H1 (cell line): ENCODE results near the gene NRSN1. TPM values are rescaled to one million over a fixed set of nuclear protein-coding genes. Genes with fewer than 3 reads are reported as not detected.

Experiments
- CTCF ChIA-PET: fragments of 300-600 bp; sonication (Branson Sonifier 250); formaldehyde crosslinking; loops from one replicate; lab custom pipeline; 2021; ENCODE audit not compliant: partially characterized antibody; lab: Charles Lee
- POLR2A ChIA-PET: fragments of 300-600 bp; sonication (Branson Sonifier 250); formaldehyde crosslinking; loops from one replicate; lab custom pipeline; 2021; ENCODE audit warnings: inconsistent platforms; ENCODE audit not compliant: partially characterized antibody; lab: Charles Lee
- DNase-seq, 2 experiments: peaks; one replicate each; pipeline versions ENCODE4 v3.0.0 to v3.0.0-alpha.2; 2010 to 2022; ENCODE audit warnings: low spot score in 2 of 2, low read depth in 1 of 2, mixed read lengths in 1 of 2
- FAIRE-seq: peaks from 2 replicates; lab custom pipeline; 2011; peaks lifted over from hg19 to GRCh38; lab: Jason Lieb, UNC
- H2AFZ ChIP-seq: 2 replicates; pipeline ENCODE4 v1.8.1; 2012; ENCODE audit warnings: low read length, inconsistent platforms
- H2AK5ac ChIP-seq: 2 replicates; pipeline ENCODE4 v1.6.1; 2013; ENCODE audit warnings: low read depth, low read length
- H2BK120ac ChIP-seq: replicated peaks from 2 replicates; pipeline ENCODE3; 2013; ENCODE audit warnings: low read depth, low read length, inconsistent platforms
- H2BK12ac ChIP-seq: 2 replicates; pipeline ENCODE4 v1.6.1; 2013; ENCODE audit warnings: low read depth, low read length
- H2BK15ac ChIP-seq: 2 replicates; pipeline ENCODE4 v1.6.1; 2013; ENCODE audit warnings: low read length
- H2BK20ac ChIP-seq: 2 replicates; pipeline ENCODE4 v1.6.1; 2013; ENCODE audit warnings: low read length
- H2BK5ac ChIP-seq: 2 replicates; pipeline ENCODE4 v1.6.1; 2013; ENCODE audit warnings: low read depth, low read length
- H3K14ac ChIP-seq: 2 replicates; pipeline ENCODE4 v1.6.1; 2013; ENCODE audit warnings: inconsistent platforms; ENCODE audit not compliant: insufficient read length
- H3K18ac ChIP-seq: 2 replicates; pipeline ENCODE4 v1.6.1; 2013; ENCODE audit warnings: low read length; ENCODE audit errors: extremely low read depth
- H3K23ac ChIP-seq: 2 replicates; pipeline ENCODE4 v1.6.1; 2013; ENCODE audit warnings: inconsistent platforms; ENCODE audit not compliant: insufficient read length
- H3K23me2 ChIP-seq: 2 replicates; pipeline ENCODE4 v1.6.1; 2013; ENCODE audit warnings: low read depth, low read length
- H3K27ac ChIP-seq: 2 replicates; pipeline ENCODE4 v1.6.1; 2011; ENCODE audit warnings: low read depth, low read length, inconsistent platforms
- H3K27me3 ChIP-seq, 4 experiments: replicated peaks in 1 of 4; 1 replicate in 1 of 4; 2 replicates in 3 of 4; pipeline versions ENCODE4 v1.6.1 to v1.8.1; 2011 to 2013; ENCODE audit warnings: low read length in 3 of 4, mild to moderate bottlenecking in 3 of 4, inconsistent platforms in 2 of 4, mixed read lengths in 2 of 4, moderate library complexity in 1 of 4; ENCODE audit not compliant: control insufficient read depth in 3 of 4, insufficient read depth in 3 of 4; ENCODE audit errors: extremely low read depth in 1 of 4
- H3K36me3 ChIP-seq, 4 experiments: 2 replicates each; pipeline versions ENCODE4 v1.6.1 to v1.8.1; 2011 to 2013; ENCODE audit warnings: mild to moderate bottlenecking in 4 of 4, low read length in 3 of 4, moderate library complexity in 2 of 4, control low read depth in 1 of 4, inconsistent platforms in 1 of 4; ENCODE audit not compliant: insufficient read depth in 4 of 4, control insufficient read depth in 2 of 4
- H3K4ac ChIP-seq: replicated peaks from 2 replicates; pipeline ENCODE3; 2013; ENCODE audit warnings: low read length, low read depth, mixed read lengths, inconsistent platforms; ENCODE audit not compliant: insufficient read length
- H3K4me1 ChIP-seq, 4 experiments: replicated peaks in 1 of 4; 1 replicate in 1 of 4; 2 replicates in 3 of 4; pipeline versions ENCODE4 v1.6.1 to v1.8.1; 2011 to 2013; ENCODE audit warnings: low read length in 3 of 4, inconsistent platforms in 2 of 4, mixed read lengths in 1 of 4; ENCODE audit not compliant: insufficient read depth in 4 of 4, control insufficient read depth in 3 of 4
- H3K4me2 ChIP-seq, 2 experiments: 2 replicates each; pipeline versions ENCODE4 v1.6.1 to v1.8.1; 2011 to 2013; ENCODE audit warnings: low read depth in 2 of 2, low read length in 2 of 2, control low read depth in 1 of 2, inconsistent platforms in 1 of 2, mild to moderate bottlenecking in 1 of 2; ENCODE audit not compliant: insufficient read depth in 1 of 2
- H3K4me3 ChIP-seq, 4 experiments: fragments of 200-600, 300-600 bp in 1 of 4; sonication (generic), shearing (Covaris generic), sonication (Bioruptor Twin) in 1 of 4; 2 replicates each; pipeline versions ENCODE4 v1.5.1 to v1.8.1; 2011 to 2016; ENCODE audit warnings: low read length in 4 of 4, low read depth in 3 of 4, control low read depth in 2 of 4, inconsistent platforms in 2 of 4, mild to moderate bottlenecking in 2 of 4, mixed read lengths in 1 of 4, moderate library complexity in 1 of 4; ENCODE audit not compliant: insufficient read depth in 2 of 4; ENCODE audit errors: extremely low read depth in 1 of 4
- H3K56ac ChIP-seq: replicated peaks from 2 replicates; pipeline ENCODE3; 2013; ENCODE audit warnings: low read depth, mild to moderate bottlenecking, mixed read lengths, low read length, inconsistent platforms; ENCODE audit not compliant: insufficient read length
- H3K79me1 ChIP-seq: 2 replicates; pipeline ENCODE4 v1.6.1; 2013; ENCODE audit warnings: low read depth, low read length, control low read depth
- H3K79me2 ChIP-seq, 2 experiments: 2 replicates each; pipeline versions ENCODE4 v1.6.1 to v1.8.1; 2012 to 2013; ENCODE audit warnings: low read length in 2 of 2, mild to moderate bottlenecking in 2 of 2, inconsistent platforms in 1 of 2; ENCODE audit not compliant: insufficient read depth in 2 of 2, control insufficient read depth in 1 of 2
- H3K9ac ChIP-seq, 4 experiments: replicated peaks in 1 of 4; 1 replicate in 1 of 4; 2 replicates in 3 of 4; pipeline versions ENCODE4 v1.6.1 to v1.8.1; 2011 to 2013; ENCODE audit warnings: low read depth in 3 of 4, low read length in 3 of 4, control low read depth in 2 of 4, mild to moderate bottlenecking in 2 of 4, moderate library complexity in 2 of 4, inconsistent platforms in 1 of 4; ENCODE audit errors: extremely low read depth in 1 of 4
- H3K9me3 ChIP-seq, 2 experiments: 2 replicates each; pipeline versions ENCODE4 v1.6.1 to v1.8.1; 2012 to 2013; ENCODE audit warnings: mild to moderate bottlenecking in 2 of 2, moderate library complexity in 2 of 2, control low read depth in 1 of 2, inconsistent platforms in 1 of 2, low read depth in 1 of 2, low read length in 1 of 2, mixed read lengths in 1 of 2; ENCODE audit not compliant: insufficient read depth in 2 of 2
- H4K20me1 ChIP-seq, 2 experiments: replicated peaks in 1 of 2; 2 replicates each; pipeline versions ENCODE3 to v1.8.1; 2011 to 2013; ENCODE audit warnings: inconsistent platforms in 2 of 2, low read length in 2 of 2, mild to moderate bottlenecking in 1 of 2; ENCODE audit not compliant: insufficient read depth in 2 of 2, control insufficient read depth in 1 of 2
- H4K5ac ChIP-seq: 2 replicates; pipeline ENCODE4 v1.6.1; 2013; ENCODE audit warnings: low read length, low read depth, mixed read lengths, inconsistent platforms; ENCODE audit not compliant: insufficient read length
- H4K8ac ChIP-seq: 2 replicates; pipeline ENCODE4 v1.8.0; 2013; ENCODE audit warnings: mild to moderate bottlenecking, moderate library complexity, low read length, inconsistent platforms; ENCODE audit not compliant: insufficient read depth; ENCODE audit errors: extremely low read depth
- H4K91ac ChIP-seq: replicated peaks from 2 replicates; pipeline ENCODE3; 2013; ENCODE audit warnings: low read length, mixed read lengths, inconsistent platforms; ENCODE audit not compliant: insufficient read length
- EP300 ChIP-seq, 2 experiments: IDR thresholded peaks; 1 replicate in 1 of 2; 2 replicates in 1 of 2; pipeline ENCODE4 v1.6.1; 2011 to 2012; ENCODE audit warnings: low read depth in 2 of 2, low read length in 2 of 2, mild to moderate bottlenecking in 2 of 2, borderline replicate concordance in 1 of 2, inconsistent platforms in 1 of 2, moderate library complexity in 1 of 2
- KDM5A ChIP-seq: fragments of 200-600 bp; IDR thresholded peaks from 2 replicates; pipeline ENCODE4 v1.7.1; 2012; ENCODE audit warnings: mild to moderate bottlenecking, low read length, inconsistent platforms, mixed read lengths
- PHF8 ChIP-seq: fragments of 200-600 bp; sonication (generic); conservative IDR thresholded peaks from 2 replicates; pipeline ENCODE4 v1.7.1; 2012; ENCODE audit warnings: low read depth, mild to moderate bottlenecking, inconsistent platforms, low read length, moderate library complexity
- SIX5 ChIP-seq: IDR thresholded peaks from 2 replicates; pipeline ENCODE4 v1.6.1; 2011; ENCODE audit warnings: mild to moderate bottlenecking, low read depth, low read length
- SRF ChIP-seq: IDR thresholded peaks from 2 replicates; pipeline ENCODE4 v1.6.1; 2011; ENCODE audit warnings: mild to moderate bottlenecking, low read depth, low read length, moderate library complexity
- TCF12 ChIP-seq: IDR thresholded peaks from 2 replicates; pipeline ENCODE4 v1.6.1; 2011; ENCODE audit warnings: low read depth, mild to moderate bottlenecking, low read length
- WGBS, 2 experiments: shearing (Covaris generic) in 1 of 2; methylation state at CpG; one replicate each; pipeline versions ENCODE4 v1.1.6 to v1.1.7; 2013 to 2015; ENCODE audit warnings: low lambda C conversion rate in 2 of 2, mixed read lengths in 2 of 2, inconsistent platforms in 1 of 2, low coverage in 1 of 2, missing lambda C conversion rate in 1 of 2; ENCODE audit not compliant: insufficient replicate concordance in 2 of 2, insufficient coverage in 1 of 2, insufficient read length in 1 of 2; ENCODE audit errors: extremely low coverage in 1 of 2, missing lambda C conversion rate in 1 of 2; 5-methylcytosine and 5-hydroxymethylcytosine counted together
- polyA plus RNA-seq, 7 experiments: library from polyadenylated mRNA; depleted of rRNA in 3 of 7; stranded (reverse) in 5 of 7; unstranded in 2 of 7; fragments of >200 nt in 5 of 7; fragments of 200-250 nt in 2 of 7; gene quantifications; 1 replicate in 5 of 7; 2 replicates in 1 of 7; 4 replicates in 1 of 7; pipeline versions ENCODE4 v1.2.1 to v1.2.3, GENCODE V29; 2011 to 2013; ENCODE audit warnings: missing spikeins in 2 of 7, mixed read lengths in 2 of 7
- total RNA-seq: library from RNA; stranded (reverse); fragmentation: NEBNext Ultra II Directional; extraction: Animal tissue kit (Norgen Biotek cat#: 25700); gene quantifications from 2 replicates; pipeline ENCODE4 v1.2.1, GENCODE V29; 2021

NRSN1 gene
- total and polyA plus RNA-seq, 2 of the 8 experiments (the other 6 are each of a cell fraction or from before 2014, with no cell fraction given) = 0.15 to 0.78 TPM

DNA sequence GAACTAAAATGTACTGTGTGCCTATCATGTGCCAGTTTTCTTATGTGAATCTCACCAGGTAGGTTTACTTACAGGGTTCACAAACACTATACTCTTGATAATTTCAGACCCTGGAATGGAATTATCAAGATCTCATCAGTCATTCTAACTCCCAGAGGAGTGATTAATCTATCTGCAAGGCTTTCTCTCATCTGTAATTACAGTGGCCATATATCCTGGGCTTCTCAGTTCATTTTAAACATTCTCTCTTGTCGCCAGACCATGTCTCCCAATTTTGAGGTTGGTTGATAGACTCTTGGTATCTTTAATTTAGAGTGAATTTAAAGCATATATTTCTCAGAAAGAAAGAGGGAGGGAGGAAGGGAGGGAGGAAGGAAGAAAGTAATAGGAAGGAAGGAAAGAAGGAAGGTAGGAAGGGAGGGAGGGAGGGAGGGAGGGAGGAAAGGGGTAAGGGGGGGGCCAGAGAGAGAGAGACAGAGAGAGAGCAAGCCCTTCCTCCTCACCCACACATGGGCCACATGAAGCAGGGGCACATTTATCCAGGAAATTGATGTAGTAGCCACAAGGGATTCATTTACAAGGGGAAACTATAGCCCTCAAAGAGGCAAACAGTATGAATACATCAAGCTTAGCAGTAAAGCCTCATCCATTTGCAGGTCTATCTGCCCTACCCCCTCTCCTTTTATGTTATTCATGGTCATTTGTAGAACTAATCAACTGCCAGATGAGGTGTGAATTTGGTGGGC lies 25.8 kb upstream of the NRSN1 start:
- Histone ChIP-seq H3K4me1 (no peaks in the 10 kb centered on the region), H3K18ac (no peak overlapping the region), H3K79me2 (no peaks in the 10 kb centered on the region), H2BK5ac (no peak overlapping the region), H2AFZ (no peak overlapping the region), H4K5ac (no peak overlapping the region), H2AK5ac (no peak overlapping the region), H2BK20ac (no peak overlapping the region), H3K79me1 (no peaks in the 10 kb centered on the region), H3K4me3 (no peak overlapping the region), H3K27me3 (no peaks in the 10 kb centered on the region), H3K4me2 (no peak overlapping the region), H2BK120ac (no peak overlapping the region), H3K9ac (no peak overlapping the region), H3K9me3 (no peaks in the 10 kb centered on the region), H3K27ac (no peak overlapping the region), H4K8ac (no peak overlapping the region), H2BK15ac (no peak overlapping the region), H3K23ac (no peak overlapping the region), H3K23me2 (no peaks in the 10 kb centered on the region), H2BK12ac (no peak overlapping the region), H3K56ac (no peak overlapping the region), H4K91ac (no peak overlapping the region), H3K36me3 (no peaks in the 10 kb centered on the region), H4K20me1 (no peaks in the 10 kb centered on the region), H3K14ac (no peak overlapping the region), H3K4ac (no peak overlapping the region)
- FAIRE-seq (no peak), DNase-seq (no peak)
- ChIA-PET CTCF (no interaction called here), POLR2A (no interaction called here)
- WGBS, 2 experiments = 50% methylated on average over 1 of the region's 1 CpG; no CpG with 5 or more reads in 1 of the 2 experiments
- no peak for TF ChIP-seq KDM5A
- no peak for TF ChIP-seq PHF8
- TF ChIP-seq SRF = no peak
- no peak for TF ChIP-seq TCF12
- TF ChIP-seq EP300 (IDR thresholded peaks at IDR 0.05; ENCODE audit: borderline replicate concordance in 1 of 2, low read depth in 2 of 2, low read length in 2 of 2) = no peak
- TF ChIP-seq SIX5 = no peak
